Right lung (tissue), 5 donors: Measurements from ENCODE around the gene MPRIP. TPM values are rescaled to one million over a fixed set of nuclear protein-coding genes. Genes with fewer than 3 reads are reported as not detected.

Experiments used
- DNase-seq, 2 donors: peaks; one replicate each; pipeline ENCODE4 v3.0.0-alpha.2; 2013
- polyA plus RNA-seq, 5 donors: library from polyadenylated mRNA; unstranded; fragments of 120-200 nt; gene quantifications; one replicate each; pipeline versions ENCODE4 v1.2.1 to v1.2.3, GENCODE V29; 2013; ENCODE audit warnings: inconsistent platforms in 1 of 5, low replicate concordance in 1 of 5; ENCODE audit not compliant: insufficient read length in 5 of 5, insufficient read depth in 1 of 5

MPRIP gene
- polyA plus RNA-seq, 5 donors: 190 to 262 (median 239) TPM

DNA sequence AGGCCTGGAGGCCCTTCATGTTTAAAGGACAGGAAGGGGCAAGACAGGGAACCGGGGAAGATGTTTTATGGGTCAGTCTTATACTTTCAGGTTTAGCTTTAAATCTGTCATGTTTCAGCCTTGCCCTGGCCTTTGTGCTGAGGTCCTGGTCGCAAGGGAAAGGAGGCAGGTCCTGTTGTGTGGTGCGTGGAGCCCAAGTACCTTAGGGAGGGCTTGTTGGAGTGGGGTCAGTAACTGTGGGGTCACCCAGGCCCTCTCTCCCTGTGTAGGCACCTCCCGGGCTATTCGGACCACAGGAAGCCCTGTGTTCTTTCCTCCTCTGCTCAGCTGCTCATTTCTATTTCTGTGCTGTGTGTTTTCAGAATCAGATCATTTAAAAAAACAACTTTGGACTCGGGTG lies 42.7 kb downstream of the MPRIP start:
- no peak for DNase-seq

DNA sequence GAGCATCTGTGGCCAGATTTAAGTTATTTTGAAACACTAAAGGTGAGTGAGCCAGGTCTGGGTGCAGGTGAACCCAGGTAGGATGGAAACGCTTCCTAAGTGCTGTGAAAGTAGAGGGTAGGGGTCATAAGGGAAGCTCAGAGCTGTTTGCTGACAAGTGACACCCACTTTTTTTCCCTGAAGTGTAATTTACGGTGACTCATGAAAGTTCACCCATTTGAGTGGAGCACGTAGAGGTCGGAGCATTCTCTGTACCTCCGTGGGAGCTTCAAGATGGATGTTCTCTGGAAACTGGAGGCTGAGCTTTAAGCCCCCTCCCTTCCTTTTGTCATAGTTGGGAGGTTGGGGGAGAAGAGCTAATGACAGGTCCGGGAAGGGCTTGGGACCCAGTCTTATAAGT lies 44.3 kb downstream of the MPRIP start:
- DNase-seq: no peak

DNA sequence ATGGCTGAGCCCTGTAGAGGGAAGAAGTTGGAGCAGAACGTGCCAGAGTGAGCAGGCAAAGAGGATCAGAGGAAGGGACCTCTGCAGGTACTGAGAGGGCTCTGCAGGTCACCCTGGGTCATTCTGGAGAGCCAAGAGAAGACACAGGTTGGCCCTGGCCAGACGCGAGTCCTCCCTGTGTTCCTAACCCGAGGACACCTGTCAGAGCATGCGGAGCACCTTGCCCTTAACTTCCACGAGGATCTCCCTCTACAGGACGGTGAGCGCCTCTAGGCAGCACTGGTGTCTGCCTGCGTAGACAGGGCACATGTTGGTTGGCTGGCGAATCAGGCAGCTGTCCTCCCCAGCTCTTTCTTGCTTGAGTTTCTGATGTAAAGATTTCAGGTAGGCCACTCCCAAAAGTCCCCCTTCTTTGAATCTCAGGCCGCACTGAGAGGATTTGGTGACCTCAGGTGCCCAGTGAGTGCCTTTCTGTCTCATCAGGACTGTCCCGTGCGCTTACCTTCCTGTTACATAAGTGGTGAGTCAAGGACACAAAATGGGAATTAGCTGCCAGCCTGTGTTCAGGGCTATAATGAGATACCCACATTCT lies 45.3 kb downstream of the MPRIP start:
- DNase-seq: no peak

DNA sequence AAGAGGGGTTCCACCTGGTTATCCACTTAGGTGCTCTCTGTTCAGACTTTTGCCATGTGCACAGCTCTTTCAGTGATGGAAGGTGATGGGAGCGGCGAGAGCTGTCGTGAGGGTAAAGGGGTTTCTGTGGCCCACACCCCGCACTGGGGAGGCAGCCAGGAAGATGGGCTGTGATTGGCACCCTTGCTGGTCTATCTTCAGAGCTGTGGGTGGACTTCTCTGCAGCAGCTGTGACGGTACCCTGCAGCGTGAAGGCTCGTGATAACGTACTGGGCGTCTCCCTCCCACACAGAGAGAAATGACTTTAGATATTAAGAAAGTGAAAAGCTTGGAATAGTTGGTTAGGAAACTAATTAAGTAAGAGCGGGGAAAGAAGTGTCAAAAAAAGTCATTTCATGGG lies 45.8 kb downstream of the MPRIP start:
- DNase-seq: no peak

DNA sequence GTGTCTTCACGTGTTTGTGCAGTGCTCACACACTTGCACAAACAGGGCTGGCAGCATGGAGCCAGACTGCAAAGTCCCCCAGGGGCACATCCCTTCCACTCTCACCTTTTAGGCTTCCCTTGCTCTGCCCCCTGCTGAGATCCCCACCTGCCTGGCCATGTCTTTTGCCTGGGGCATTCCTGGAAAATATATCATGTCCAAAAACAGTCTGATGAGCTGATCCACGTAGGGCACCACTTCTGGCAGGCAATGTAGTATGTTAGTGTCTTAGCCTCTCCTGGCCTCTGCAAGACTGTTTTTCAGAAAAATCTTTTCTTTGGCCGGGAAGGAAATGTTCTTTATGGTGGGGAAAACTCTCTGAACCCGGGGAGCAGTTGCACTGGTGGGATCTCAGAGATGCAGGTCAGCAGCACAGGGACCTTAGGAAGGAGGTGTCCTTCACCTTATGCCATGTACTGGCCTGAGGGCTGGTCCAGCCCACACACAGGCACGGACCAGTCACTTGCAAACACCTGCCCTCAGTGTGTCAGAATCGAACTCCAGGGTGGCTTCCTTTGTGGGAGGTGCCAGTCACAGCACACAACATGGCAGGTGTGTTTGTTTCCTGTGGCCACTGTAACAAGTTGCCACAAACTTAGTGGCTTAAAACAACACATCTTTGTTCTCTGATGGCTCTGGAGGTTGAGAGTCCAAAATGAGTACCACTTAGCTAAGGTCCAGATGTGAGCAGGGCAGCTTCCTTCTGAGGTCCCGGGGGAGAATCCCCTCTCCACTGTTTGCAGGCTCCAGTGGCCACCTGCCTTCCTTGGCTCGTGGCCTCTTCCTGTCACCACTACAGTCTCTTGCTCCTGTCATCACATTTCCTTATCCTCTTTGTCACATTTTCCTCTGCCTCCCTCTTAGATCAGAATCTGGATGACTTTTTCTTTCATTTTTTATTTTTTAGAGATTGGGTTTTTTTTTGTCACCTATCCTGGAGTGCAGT lies 46.6 kb downstream of the MPRIP start:
- DNase-seq: no peak

DNA sequence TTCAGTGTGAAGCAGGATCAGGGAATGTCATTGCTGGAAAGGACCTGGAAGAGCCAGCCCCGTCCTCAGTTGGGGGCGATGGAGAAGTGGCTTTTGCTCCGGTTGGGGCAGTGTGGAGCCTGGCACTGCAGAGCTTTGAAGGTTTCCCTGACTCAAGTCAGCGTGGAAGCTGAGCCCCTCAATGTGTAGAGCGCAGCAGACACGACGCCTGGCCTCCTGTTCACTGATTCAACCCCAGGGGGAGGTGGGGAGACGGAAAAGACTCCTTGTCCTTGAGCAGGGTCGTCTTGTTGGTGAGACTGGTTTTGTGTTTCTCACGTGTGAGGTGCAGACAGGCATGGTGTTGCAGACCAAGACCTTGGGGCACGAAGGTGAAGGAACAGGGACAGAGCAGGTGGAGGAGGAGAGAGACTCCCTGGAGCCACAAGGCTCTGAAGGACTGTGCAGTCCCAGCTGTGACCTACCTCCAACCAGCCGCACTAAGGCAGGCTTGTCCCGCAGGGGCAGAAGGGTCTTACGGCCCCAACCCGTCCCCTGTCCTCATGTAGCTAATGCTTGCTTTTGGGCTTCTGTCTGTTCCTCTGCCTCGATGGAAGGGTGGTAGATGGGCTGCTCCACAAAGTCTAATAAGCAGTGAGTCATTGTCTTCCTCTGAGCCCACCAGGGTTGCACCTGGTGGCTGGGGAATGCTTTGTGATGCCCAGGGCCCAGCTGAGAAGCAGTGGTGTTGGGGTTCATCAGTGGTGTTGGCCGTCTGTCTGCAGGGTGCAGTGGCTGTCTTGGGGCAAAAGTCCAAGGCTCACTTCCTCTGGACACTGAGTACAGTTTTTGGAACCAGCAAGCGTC lies 47.8 kb downstream of the MPRIP start:
- no peak for DNase-seq

DNA sequence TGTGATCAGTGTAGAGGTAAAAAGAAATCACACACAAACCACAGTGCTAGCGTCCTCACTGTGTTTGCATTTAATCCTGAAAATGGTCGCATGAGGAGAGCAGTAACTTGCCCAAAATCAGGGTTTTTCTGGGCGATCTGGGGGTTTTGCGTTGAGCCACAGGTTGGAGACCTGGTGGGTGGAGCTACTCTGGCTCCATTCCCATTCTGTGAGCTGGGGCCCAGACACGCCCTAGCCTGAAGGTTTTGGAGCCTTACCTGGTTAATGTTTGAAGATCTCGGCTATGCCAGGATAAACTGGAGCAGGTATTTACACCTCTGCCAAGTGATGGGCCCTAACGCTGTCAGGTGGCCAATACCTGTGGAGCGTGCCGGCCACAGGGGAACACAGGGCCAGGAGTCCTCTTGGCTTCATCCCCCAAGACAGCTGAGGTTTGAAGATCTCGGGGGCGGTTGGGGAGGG lies 48.4 kb downstream of the MPRIP start:
- DNase-seq: no peak

DNA sequence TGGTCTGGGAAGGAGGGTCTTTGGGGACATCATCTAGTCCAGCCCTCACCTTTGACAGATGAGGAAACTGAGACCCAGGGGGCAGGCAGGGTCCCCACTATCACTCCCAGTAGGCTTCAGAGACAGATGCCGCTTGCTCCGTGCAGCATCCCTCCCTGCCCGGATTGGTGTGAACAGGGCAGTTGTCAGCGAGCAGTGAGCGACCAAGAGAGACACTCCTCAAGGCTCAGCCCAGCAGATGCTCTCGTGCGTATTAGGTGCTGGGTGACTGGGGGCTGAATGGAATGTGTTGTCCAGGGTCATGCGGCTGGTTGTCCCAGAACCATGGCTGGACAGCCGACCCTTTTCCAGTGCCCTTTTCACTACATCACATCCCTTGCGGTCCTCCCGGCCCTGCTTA lies 49.0 kb downstream of the MPRIP start:
- DNase-seq: no peak

DNA sequence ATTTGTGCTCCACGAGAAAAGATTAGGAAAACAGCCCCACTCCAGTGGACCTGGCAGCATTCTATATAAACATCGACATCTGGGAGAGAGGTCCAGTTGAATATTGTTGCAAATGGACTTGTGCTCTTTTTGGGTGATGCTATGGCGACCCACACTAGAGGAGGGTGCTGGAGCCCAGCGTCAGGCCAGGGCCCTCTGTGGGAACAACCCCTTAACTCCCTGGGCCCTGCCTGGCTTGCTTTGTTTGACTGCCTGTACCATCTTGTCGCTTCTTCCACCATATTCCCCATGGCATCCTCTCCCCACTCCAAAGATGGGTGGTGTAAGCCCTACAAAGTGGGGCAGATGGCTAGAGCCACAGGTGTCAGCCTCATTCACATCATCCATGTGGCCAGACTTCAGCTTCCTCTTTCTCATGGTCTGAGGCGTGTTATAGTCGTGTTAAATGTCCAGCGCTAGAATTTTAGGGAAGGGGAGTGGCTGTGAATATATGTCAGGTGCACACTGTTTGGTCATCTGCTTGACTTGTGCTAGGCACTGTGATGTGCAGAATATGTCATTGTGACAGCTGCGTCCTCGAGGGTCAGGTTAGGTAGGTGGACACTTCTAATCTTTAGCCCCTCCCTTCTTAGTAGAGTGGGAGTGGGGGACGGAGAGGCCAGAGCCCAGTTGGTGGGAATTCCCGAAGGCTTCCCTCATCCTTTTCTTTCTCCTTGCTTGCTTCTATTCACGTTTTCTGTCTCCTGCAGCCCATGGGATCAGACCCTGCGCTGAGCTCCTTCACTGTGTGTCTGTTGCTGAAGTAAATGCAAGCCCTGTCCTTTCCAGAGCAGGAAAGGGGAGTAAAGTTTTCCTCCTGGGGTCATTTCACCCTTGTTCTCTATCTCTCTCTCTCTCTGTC lies 49.8 kb downstream of the MPRIP start:
- no peak for DNase-seq

DNA sequence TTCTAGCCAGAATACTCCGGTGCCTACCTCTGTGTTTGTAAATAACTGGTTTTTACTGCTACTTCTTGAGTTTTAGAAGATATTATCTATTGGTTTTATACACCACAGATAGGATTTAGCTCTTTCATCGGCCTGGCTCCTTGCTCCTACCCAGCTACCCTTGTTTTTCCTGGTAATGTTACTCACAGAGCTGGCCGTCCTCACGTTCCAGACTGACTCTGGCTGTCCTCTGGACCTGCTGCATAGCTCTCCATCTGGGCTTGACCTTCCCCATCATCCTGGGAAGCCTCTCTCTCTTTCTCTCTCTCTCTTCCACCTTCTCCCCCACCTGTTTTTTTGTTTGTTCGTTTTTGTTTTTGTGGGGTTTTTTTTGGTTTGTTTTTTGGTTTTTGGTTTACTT lies 51.5 kb downstream of the MPRIP start:
- no peak for DNase-seq

DNA sequence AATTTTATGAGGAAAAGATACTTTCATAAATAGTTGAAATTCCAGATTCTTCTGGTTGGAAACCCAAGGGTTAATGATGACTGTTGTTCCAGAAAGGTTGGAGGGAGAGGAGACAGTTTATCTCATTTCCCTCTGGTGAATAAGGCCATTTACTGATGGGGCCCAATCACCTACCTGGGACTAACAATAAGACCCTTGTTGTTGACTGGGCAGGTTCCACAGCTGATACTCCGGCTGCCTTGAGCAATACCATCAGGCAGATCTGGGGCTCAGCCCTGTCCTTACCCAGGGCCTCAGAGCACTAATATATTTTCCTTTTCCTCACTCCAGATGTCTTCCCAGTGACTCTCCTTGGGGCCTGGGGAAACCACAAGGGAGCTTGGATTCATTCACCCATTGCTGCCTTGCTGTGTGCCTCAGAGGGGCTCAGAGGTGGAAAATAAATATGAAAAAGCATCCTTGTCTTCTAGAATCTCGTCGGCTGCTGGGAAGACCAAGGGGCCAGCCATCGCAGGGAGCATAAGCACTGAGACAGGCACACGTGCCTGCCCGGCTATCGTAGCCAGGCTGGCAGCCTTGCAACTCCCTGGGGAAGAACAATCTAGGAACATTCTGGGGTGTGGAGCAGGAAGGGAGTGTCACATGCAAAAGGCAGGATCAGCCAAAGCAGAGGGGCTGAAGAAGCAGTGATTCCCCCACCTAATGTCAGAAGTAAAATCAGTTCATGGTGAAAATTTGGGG lies 54.4 kb downstream of the MPRIP start:
- DNase-seq: no peak

DNA sequence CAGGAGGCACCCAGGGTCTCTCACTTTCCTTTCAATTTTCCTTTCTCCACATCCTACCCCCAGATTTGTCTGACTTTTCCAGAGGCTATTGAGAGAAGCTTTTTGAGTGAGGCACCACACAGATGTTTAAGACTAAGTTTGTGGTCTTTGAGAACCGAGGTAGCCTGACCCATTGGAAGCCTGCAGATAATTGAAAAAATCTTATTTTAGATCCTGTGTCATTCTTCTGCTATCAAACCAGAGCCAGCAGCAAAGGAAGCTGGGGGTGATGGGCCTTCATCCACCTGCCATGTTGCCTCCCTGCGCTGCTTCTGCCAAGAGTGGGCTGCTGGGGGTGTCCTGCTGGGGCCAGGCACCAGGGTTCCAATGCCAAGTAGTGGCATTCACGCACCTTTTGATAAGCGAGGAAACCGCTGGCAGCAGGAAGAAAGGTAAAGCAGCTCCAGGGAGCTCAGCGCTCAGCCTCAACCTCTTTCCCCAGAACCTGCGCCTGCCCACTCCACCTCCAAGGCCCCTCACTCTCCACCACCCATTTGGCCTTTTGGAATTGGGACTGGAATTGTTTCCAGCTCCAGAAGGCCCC lies 55.6 kb downstream of the MPRIP start:
- no peak for DNase-seq

DNA sequence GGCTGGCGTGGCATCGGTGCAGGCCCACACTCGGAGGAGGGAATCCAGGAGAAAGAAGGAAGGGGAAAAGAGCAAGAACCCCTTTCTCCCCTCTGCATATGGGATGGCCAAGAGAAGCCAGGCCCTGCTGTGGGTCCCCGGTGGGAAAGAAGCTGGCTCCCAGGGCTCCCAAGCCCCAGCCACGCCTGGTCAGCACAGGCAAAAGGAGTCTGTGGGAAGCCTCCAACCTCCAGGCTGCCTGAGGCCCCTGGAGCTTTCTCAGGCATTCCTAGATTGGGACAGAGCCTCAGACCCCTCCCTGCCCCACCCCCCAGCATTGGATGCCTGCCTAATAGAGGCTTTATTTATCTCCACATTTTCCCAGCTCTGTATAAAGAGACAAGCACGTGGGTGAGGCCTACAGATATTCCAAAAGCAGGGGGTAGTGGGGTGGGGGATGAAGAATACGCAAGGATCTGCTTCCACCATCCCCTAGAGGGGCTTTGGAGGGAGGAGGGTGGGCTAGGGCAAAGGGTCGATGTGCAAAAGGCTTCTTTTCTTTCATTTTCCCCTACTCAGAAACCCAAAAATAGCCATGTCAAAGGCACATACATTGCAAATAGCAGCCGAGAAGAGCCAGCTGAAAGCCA lies 56.4 kb downstream of the MPRIP start:
- peak; percentile 86 to 90 for DNase-seq

DNA sequence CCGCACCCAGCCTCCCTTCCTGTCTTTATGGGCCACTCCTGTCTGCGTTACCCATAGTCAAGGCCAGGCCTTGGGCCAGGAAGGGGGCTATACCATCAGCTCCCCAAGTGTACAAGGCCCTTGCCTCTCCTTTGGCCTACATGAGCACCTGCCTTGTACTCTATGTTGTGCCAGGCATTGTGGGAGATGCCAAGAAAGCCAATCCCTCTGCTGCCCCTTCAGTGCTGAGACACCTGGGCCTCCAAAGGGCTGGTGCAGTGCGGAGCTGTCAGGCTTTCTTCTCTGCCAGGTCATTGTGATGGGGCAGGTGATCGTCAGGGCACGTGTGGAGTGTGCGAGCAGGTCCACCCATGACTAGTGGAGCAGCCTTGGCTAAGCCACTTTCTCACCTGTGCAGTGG lies 59.9 kb downstream of the MPRIP start:
- DNase-seq: no peak

DNA sequence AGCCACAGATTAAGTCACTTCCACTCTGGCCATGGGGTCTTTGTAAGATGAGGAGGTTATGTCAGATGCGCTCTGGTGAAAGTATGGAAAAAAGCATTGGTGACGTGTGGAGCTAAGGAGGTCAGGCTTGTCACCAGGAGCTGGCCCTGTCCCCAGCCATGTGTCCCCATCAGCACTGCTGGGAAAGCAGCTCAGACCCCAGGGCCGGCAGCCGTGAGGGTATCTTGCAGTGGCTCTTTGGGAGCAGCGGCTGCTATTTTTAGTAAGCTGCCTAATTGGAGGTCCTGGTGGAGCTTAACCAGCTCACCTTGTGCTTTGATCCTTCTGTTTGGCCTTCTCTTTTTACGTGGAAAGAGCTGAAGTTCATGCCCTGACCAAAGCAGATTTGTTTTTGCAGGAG lies 60.9 kb downstream of the MPRIP start:
- DNase-seq: no peak

DNA sequence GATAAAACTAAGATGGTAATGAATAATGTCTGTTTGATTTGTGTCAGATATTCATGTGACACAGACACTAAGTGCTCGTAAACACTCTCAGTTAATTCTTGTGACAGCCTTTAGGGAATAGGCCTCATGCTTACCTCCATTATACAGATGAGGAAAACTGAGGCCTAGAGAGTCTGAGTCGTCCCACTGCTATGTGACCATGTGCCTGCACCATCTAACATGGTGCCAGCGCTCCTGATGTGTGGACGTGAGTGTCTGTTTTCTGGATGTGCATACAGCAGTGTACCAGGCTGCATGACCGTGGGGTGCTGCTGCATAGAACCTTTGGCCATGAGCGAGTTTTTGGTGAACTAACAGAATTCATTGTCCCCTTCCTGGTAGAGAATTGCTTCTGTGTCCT lies 61.8 kb downstream of the MPRIP start:
- no peak for DNase-seq

DNA sequence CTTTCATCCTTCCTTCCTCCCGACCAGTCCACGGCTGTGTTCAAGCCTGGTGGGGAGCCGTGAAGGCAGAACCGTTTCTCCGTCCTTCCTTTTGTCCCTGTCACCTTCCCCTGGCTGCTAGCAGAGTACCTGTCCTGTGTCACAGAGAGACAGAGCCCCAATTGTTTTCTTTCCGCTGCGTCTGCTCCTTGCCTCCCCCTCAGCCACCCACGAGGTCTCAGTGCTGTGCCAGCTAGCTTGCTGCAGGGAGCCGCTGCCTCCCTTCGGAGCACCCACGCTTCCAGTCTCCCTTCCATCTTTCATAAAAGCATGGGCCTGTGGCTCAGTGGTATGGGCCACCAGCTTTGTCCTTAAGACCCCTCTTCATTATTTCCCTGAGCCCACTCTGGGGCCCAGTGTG lies 62.2 kb downstream of the MPRIP start:
- DNase-seq: no peak

DNA sequence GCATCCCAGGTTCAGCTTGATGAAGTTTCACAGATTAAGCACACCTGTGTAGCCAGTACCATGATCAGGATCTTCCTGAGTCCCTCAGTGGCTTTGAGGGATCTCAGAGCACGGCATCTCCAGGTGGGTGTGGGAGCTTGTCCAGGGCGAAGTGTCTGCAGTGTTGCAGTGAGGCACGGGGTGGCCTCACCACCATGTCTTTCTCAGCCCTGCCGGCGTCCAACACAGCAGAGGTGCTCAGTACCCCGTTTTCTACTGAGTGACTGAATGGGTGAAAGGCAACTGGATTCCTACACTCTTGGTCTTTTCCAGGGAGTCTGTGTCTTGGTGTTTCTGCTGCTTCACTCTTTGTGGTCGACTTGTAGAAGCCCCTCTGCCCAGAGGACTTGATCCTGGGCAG lies 63.7 kb downstream of the MPRIP start:
- DNase-seq: no peak

DNA sequence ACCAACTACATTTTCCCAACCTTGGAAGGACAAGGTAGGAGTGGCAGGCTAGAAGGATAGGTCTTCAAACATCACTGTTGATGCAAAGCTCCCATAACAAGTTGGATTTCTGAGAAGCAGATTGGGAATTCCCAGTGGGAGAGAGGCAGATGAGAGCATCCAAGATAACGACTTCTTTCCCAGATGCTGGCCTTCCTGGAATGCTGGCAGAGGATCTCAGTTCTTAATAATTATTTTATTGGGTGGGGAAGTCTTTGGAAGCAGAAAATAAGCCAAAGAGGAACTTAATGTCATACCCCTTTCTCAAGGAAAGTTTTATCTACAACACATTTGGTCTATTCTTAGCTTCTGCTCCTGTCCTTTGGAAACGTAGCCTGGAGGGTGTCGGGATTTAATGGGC lies 64.5 kb downstream of the MPRIP start:
- no peak for DNase-seq

DNA sequence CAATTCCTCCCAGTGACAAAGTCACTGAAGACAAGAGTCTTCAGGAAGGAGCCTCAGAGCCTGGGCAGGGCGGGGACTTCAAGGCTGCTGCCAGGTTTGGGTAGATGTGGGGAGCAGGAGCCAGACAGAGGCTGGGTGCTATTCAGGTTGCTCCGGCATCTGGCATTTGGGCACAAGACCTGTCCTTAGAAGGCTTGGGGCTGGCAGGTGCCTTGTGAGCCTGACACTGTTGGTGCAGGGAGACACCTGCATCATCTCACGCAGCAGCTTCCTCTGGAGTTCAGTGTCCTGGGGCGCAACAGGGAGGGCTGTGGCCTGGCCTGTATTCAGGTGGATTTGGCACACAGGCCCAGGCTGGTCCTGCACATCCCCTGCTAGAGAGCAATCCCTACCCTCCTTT lies 65.0 kb downstream of the MPRIP start:
- no peak for DNase-seq
